Natural killer cell (primary cell): Measurements from ENCODE around the gene SLC4A4. TPM values are rescaled to one million over a fixed set of nuclear protein-coding genes. Genes with fewer than 3 reads are reported as not detected.

Experiments
- ATAC-seq, 3 donors: fragments of 150-1000 bp in 2 of 3; fragments of 200-7000 bp in 1 of 3; cut with Tn5 transposase; 1 replicate in 1 of 3; 2 replicates in 2 of 3; pipeline ENCODE4 v1.10.0; 2021; ENCODE audit warnings: mild to moderate bottlenecking in 2 of 3, moderate library complexity in 2 of 3
- DNase-seq, 2 donors: peaks; one replicate each; pipeline versions ENCODE4 v3.0.0 to v3.0.0-alpha.2; 2013 to 2021; ENCODE audit warnings: mixed read lengths in 1 of 2
- H3K27ac ChIP-seq: one replicate; pipeline ENCODE4 v1.5.1; 2013; ENCODE audit warnings: mild to moderate bottlenecking, low read length
- H3K27me3 ChIP-seq: one replicate; pipeline ENCODE4 v1.6.1; 2013; ENCODE audit warnings: low read length; ENCODE audit not compliant: control insufficient read depth, insufficient read depth
- H3K36me3 ChIP-seq: one replicate; pipeline ENCODE4 v1.6.1; 2013; ENCODE audit warnings: low read length; ENCODE audit not compliant: control insufficient read depth, insufficient read depth
- H3K4me1 ChIP-seq: one replicate; pipeline ENCODE4 v1.6.1; 2013; ENCODE audit warnings: low read length; ENCODE audit not compliant: control insufficient read depth, insufficient read depth
- H3K4me3 ChIP-seq: one replicate; pipeline ENCODE4 v1.5.1; 2013; ENCODE audit warnings: low read length
- H3K9me3 ChIP-seq: one replicate; pipeline ENCODE4 v1.6.1; 2013; ENCODE audit warnings: low read length; ENCODE audit not compliant: control insufficient read depth, insufficient read depth
- H3K27ac Mint-ChIP-seq, 2 donors: one replicate each; pipeline ENCODE4 v1.8.0; 2022; ENCODE audit warnings: mild to moderate bottlenecking in 2 of 2, mixed read lengths in 2 of 2, moderate library complexity in 1 of 2
- H3K27me3 Mint-ChIP-seq, 2 donors: one replicate each; pipeline ENCODE4 v1.8.0; 2022; ENCODE audit warnings: low read depth in 2 of 2, mixed read lengths in 2 of 2
- H3K36me3 Mint-ChIP-seq: one replicate; pipeline ENCODE4 v1.8.0; 2022; ENCODE audit warnings: mixed read lengths
- H3K4me1 Mint-ChIP-seq, 2 donors: one replicate each; pipeline ENCODE4 v1.8.0; 2022; ENCODE audit warnings: mixed read lengths in 2 of 2
- H3K4me3 Mint-ChIP-seq: one replicate; pipeline ENCODE4 v1.8.0; 2022; ENCODE audit warnings: mild to moderate bottlenecking, moderate library complexity, mixed read lengths
- H3K9me3 Mint-ChIP-seq, 2 donors: one replicate each; pipeline ENCODE4 v1.8.0; 2022; ENCODE audit warnings: mixed read lengths in 2 of 2
- CTCF ChIP-seq: fragments of 200-600 bp; IDR thresholded peaks from one replicate; pipeline ENCODE4 v1.8.0; 2022; ENCODE audit warnings: antibody characterized with exemption
- WGBS: methylation state at CpG from one replicate; pipeline ENCODE4 v1.1.7; 2013; ENCODE audit warnings: missing lambda C conversion rate; ENCODE audit not compliant: insufficient coverage; 5-methylcytosine and 5-hydroxymethylcytosine counted together
- intact Hi-C: fragments of 100-400 bp; cut with micrococcal nuclease; formaldehyde crosslinking; loops from one replicate; pipeline ENCODE4 v1.14.2; 2022
- total RNA-seq, 4 donors: library from RNA; stranded (reverse); fragments of 120-200 nt in 1 of 4; gene quantifications; one replicate each; pipeline versions ENCODE4 v1.2.3 to v1.2.4, GENCODE V29; 2013 to 2022

The SLC4A4 gene
- total RNA-seq, 3 donors from 2014 or later (not counting 1 experiment from before 2014, with no cell fraction given) = 17.9 to 20.4 (median 19.1) TPM

DNA sequence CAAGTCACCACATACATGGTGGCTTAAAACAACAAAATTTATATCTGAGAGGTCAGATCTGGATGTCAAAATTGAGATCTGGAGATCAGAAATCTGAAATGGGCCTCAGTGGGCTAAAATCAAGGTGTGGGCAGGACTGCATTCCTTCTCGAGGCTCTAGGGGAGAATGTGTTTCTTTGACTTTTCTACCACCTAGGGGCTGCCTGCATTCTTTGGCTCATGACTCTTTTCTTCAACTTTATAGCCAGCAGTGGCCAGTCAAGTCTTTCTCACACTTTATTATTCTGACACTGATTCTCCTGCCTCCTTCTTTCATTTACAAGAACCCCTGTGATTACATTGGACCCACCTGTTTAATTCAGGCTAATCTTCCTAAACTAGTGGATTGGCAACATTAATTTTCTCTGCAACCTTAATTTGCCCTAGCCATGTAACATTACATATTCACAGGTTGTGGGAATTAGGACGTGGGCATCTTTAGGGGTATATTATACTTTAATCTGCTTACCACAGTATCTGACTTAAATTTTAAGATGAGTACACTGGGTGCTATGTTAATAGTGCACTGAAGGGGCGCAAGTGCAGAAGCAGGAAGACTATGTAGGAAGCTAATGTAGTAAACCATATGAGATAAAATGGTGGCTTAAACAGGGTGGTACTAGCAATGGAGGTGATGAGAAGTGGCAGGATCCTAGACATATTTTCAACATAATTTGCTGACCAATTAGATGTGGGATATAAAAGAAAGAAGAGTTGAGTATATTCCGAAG lies 188.0 kb downstream of the SLC4A4 start:
- Mint-ChIP-seq H3K27ac (no peak overlapping the region), H3K9me3 (no peaks in the 10 kb centered on the region), H3K36me3 (no peaks in the 10 kb centered on the region), H3K27me3 (no peaks in the 10 kb centered on the region), H3K4me3 (no peak overlapping the region), H3K4me1 (peaks cover 0 to 6% of the 10 kb centered on the region in 2 donors)
- WGBS = 83% methylated on average over 3 of the region's 4 CpGs
- no peaks in the 10 kb centered on the region for H3K4me1 ChIP-seq
- no peak overlapping the region for H3K27ac ChIP-seq
- TF ChIP-seq CTCF = no peak
- DNase-seq (no peak), ATAC-seq (no peak)
- H3K36me3 ChIP-seq = no peaks in the 10 kb centered on the region
- no peaks in the 10 kb centered on the region for H3K9me3 ChIP-seq
- no peaks in the 10 kb centered on the region for H3K27me3 ChIP-seq
- H3K4me3 ChIP-seq = no peak overlapping the region
- intact Hi-C loops = no loop called here

- no peak for ATAC-seq
- no peaks in the 10 kb centered on the region for H3K27me3 Mint-ChIP-seq
- no peak overlapping the region for H3K4me3 Mint-ChIP-seq
- Histone ChIP-seq H3K27me3 (no peaks in the 10 kb centered on the region), H3K27ac (no peak overlapping the region), H3K9me3 (no peaks in the 10 kb centered on the region), H3K4me3 (no peak overlapping the region), H3K4me1 (no peaks in the 10 kb centered on the region), H3K36me3 (peaks cover 3% of the 10 kb centered on the region)
- no CpG with 5 or more reads among the region's 1 CpG for WGBS
- no peak overlapping the region for H3K27ac Mint-ChIP-seq
- no peak for TF ChIP-seq CTCF
- peaks cover 18% of the 10 kb centered on the region for H3K36me3 Mint-ChIP-seq
- no peaks in the 10 kb centered on the region for H3K4me1 Mint-ChIP-seq
- DNase-seq = no peak
- H3K9me3 Mint-ChIP-seq = no peaks in the 10 kb centered on the region
- intact Hi-C loops = no loop called here
These were observed 193.6 kb downstream of the SLC4A4 start for GRCh38 chr4:71532407-71532806.

- Mint-ChIP-seq H3K36me3 (peaks cover 18% of the 10 kb centered on the region), H3K27me3 (no peaks in the 10 kb centered on the region), H3K9me3 (no peaks in the 10 kb centered on the region), H3K27ac (no peak overlapping the region), H3K4me3 (no peak overlapping the region), H3K4me1 (no peaks in the 10 kb centered on the region)
- no peaks in the 10 kb centered on the region for H3K4me1 ChIP-seq
- no peak for TF ChIP-seq CTCF
- ATAC-seq (no peak), DNase-seq (no peak)
- H3K36me3 ChIP-seq = peaks cover 3% of the 10 kb centered on the region
- no peak overlapping the region for H3K4me3 ChIP-seq
- no peaks in the 10 kb centered on the region for H3K9me3 ChIP-seq
- H3K27ac ChIP-seq = no peak overlapping the region
- no peaks in the 10 kb centered on the region for H3K27me3 ChIP-seq
- WGBS = 100% methylated on average over 1 of the region's 1 CpG
- intact Hi-C loops = no loop called here
These were observed 194.3 kb downstream of the SLC4A4 start for GRCh38 chr4:71533121-71533520.

- TF ChIP-seq CTCF = no peak
- H3K27me3 Mint-ChIP-seq = no peaks in the 10 kb centered on the region
- no peak overlapping the region for H3K27ac ChIP-seq
- H3K4me1 Mint-ChIP-seq = peaks cover 16 to 22% of the 10 kb centered on the region in 2 donors
- H3K27me3 ChIP-seq = no peaks in the 10 kb centered on the region
- H3K9me3 Mint-ChIP-seq = no peaks in the 10 kb centered on the region
- intact Hi-C loops = no loop called here
- DNase-seq = no peak
- no peaks in the 10 kb centered on the region for H3K9me3 ChIP-seq
- no peak for ATAC-seq
- H3K27ac Mint-ChIP-seq = no peak overlapping the region
- H3K36me3 Mint-ChIP-seq = peaks cover 18% of the 10 kb centered on the region
- H3K36me3 ChIP-seq = peaks cover 3% of the 10 kb centered on the region
- no peaks in the 10 kb centered on the region for H3K4me1 ChIP-seq
- H3K4me3 Mint-ChIP-seq = no peak overlapping the region
- no peak overlapping the region for H3K4me3 ChIP-seq
- WGBS = 100% methylated on average over 6 of the region's 6 CpGs
These were observed 198.8 kb downstream of the SLC4A4 start for GRCh38 chr4:71537551-71538065.
